Measurements from ENCODE around the gene FRY. TPM values are rescaled to one million over a fixed set of nuclear protein-coding genes. Genes with fewer than 3 reads are reported as not detected.

Gene FRY
- total and polyA plus RNA-seq, 2 of the 13 experiments (the other 11 are each of a cell fraction or from before 2014, with no cell fraction given) = 8.2 to 13.1 TPM

DNA sequence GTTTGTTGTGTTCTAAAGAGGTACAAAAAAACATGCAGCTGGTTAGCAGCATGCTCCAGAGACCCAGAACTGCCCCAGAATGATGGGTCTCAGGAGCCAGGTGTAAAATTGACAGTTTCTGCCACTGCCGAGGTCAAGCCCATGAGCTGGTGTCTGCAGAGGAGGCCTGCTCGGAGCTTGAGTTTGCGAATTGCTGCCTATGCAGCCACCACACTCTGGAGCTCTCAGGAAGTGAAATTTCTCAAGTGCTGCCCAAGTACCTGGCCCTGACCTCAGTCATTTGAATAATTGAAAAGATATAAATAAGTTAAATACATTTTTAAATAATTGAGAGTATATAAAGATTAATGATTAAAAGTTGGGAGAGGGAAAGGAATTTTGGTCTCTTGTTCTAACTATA is 217.2 kb downstream of the FRY start (continued):
- TF ChIP-seq ZIK1 (CRISPR knock-in tag; IDR thresholded peaks at IDR 0.05; ENCODE audit: borderline replicate concordance, low read depth) (no peak), ZEB1 (IDR thresholded peaks at IDR 0.05; ENCODE audit: insufficient replicate concordance, low read depth) (no peak), U2AF2 (IDR thresholded peaks at IDR 0.05; ENCODE audit: low read depth, low read length) (no peak), ZNF546 (CRISPR knock-in tag; conservative IDR thresholded peaks at IDR 0.05) (no peak), DR1 (CRISPR knock-in tag; IDR thresholded peaks at IDR 0.05) (no peak), ZSCAN12 (CRISPR knock-in tag; IDR thresholded peaks at IDR 0.05) (no peak)
- TF ChIP-seq, protein P1, sequence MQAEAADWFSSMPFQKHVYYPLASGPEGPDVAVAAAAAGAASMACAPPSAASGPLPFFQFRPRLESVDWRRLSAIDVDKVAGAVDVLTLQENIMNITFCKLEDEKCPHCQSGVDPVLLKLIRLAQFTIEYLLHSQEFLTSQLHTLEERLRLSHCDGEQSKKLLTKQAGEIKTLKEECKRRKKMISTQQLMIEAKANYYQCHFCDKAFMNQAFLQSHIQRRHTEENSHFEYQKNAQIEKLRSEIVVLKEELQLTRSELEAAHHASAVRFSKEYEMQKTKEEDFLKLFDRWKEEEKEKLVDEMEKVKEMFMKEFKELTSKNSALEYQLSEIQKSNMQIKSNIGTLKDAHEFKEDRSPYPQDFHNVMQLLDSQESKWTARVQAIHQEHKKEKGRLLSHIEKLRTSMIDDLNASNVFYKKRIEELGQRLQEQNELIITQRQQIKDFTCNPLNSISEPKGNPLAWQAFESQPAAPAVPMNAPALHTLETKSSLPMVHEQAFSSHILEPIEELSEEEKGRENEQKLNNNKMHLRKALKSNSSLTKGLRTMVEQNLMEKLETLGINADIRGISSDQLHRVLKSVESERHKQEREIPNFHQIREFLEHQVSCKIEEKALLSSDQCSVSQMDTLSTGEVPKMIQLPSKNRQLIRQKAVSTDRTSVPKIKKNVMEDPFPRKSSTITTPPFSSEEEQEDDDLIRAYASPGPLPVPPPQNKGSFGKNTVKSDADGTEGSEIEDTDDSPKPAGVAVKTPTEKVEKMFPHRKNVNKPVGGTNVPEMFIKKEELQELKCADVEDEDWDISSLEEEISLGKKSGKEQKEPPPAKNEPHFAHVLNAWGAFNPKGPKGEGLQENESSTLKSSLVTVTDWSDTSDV (CRISPR knock-in tag; IDR thresholded peaks at IDR 0.05) = no peak

DNA sequence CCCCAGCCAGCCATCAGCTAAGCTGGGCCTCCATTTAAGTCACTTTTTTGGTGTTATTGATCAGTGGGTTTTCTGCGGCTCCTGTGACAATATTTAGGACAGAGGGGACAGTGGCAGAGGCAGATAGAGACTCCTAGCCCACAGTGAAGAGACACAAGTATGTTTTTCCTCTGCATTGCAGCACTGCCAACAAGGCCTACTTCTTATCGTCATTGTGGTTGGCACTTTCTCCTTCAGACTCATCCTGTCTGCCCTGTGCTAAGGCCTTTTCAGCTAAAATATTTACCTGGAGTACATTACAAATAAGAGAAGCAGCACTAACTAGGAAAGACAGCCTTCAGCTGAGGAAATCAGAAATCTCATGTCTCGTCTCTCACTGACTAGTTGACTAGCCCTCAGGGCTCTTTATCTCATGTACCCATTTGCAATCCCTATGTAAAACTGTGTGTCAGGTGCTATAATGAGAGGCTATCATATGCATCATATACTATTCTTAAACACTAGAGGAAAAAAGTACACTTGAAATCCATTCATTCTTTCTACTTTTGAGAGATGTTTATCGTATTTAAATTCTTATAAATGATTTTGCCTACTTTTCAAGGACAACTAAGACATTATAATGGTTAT is 221.4 kb downstream of the FRY start:
- DNase-seq (ENCODE audit: low spot score) = no peak
- Histone ChIP-seq H2AFZ (ENCODE audit: low read length) (no peak overlapping the region), H3K4me1 (ENCODE audit: insufficient read depth, low read length) (peaks cover 66% of the 10 kb centered on the region), H3K27me3 (ENCODE audit: control insufficient read depth in 1 of 2, insufficient read depth in 2 of 2, low read length in 2 of 2) (no peaks in the 10 kb centered on the region), H3K9me3 (ENCODE audit: low read length) (no peaks in the 10 kb centered on the region), H3K9ac (ENCODE audit: insufficient read depth, low read depth, low read length) (no peak overlapping the region), H3K27ac (ENCODE audit: extremely low read length, insufficient read depth, low read length) (no peak overlapping the region), H3K4me3 (replicated peaks in 1 of 3; ENCODE audit: insufficient read depth in 1 of 3, low read depth in 2 of 3, low read length in 3 of 3) (no peak overlapping the region), H3K36me3 (replicated peaks in 1 of 2; ENCODE audit: control insufficient read depth in 1 of 2, insufficient read depth in 2 of 2, low read length in 2 of 2) (peaks cover 9 to 23% of the 10 kb centered on the region in 2 experiments), H3K79me2 (ENCODE audit: insufficient read depth, low read length) (no peaks in the 10 kb centered on the region), H3K4me2 (ENCODE audit: low read depth, low read length) (no peak overlapping the region), H4K20me1 (ENCODE audit: insufficient read depth, low read length) (no peaks in the 10 kb centered on the region)
- TF ChIP-seq, protein P2, sequence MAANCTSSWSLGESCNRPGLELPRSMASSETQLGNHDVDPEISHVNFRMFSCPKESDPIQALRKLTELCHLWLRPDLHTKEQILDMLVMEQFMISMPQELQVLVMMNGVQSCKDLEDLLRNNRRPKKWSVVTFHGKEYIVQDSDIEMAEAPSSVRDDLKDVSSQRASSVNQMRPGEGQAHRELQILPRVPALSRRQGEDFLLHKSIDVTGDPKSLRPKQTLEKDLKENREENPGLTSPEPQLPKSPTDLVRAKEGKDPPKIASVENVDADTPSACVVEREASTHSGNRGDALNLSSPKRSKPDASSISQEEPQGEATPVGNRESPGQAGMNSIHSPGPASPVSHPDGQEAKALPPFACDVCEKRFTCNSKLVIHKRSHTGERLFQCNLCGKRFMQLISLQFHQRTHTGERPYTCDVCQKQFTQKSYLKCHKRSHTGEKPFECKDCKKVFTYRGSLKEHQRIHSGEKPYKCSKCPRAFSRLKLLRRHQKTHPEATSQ (CRISPR knock-in tag; IDR thresholded peaks at IDR 0.05; ENCODE audit: borderline replicate concordance) = no peak
- TF ChIP-seq ZEB1 (IDR thresholded peaks at IDR 0.05; ENCODE audit: insufficient replicate concordance, low read depth) = no peak
- TF ChIP-seq, protein P3, sequence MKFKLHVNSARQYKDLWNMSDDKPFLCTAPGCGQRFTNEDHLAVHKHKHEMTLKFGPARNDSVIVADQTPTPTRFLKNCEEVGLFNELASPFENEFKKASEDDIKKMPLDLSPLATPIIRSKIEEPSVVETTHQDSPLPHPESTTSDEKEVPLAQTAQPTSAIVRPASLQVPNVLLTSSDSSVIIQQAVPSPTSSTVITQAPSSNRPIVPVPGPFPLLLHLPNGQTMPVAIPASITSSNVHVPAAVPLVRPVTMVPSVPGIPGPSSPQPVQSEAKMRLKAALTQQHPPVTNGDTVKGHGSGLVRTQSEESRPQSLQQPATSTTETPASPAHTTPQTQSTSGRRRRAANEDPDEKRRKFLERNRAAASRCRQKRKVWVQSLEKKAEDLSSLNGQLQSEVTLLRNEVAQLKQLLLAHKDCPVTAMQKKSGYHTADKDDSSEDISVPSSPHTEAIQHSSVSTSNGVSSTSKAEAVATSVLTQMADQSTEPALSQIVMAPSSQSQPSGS (CRISPR knock-in tag; IDR thresholded peaks at IDR 0.05) = no peak
- TF ChIP-seq CENPT (CRISPR knock-in tag; IDR thresholded peaks at IDR 0.05; ENCODE audit: low read depth) = no peak
- no peak for ATAC-seq
- FAIRE-seq = no peak
- WGBS (ENCODE audit: low lambda C conversion rate) = 97% methylated on average over 4 of the region's 4 CpGs
- intact Hi-C loops (cut with micrococcal nuclease; ENCODE audit: unreplicated experiment) (no loop called here), in situ Hi-C loops (cut with HindIII; ENCODE audit: extremely low pct_ligation_motif_present, low pct_unique_long_range_greater_than_20kb) (no loop called here)
- no TSS peak for BruUV-seq (replicated peaks)
- POLR2A ChIA-PET = no interaction called here
- CTCF ChIA-PET (ENCODE audit: low intra/inter-chr PET ratio, low total read pairs) = no interaction called here

All from HepG2 (cell line).